Stomach (tissue), 4 donors: ENCODE data around the gene MAB21L4.

Experiments used
- CTCF ChIP-seq, 7 experiments: fragments of 450-650 bp in 4 of 7; fragments of 200-600 bp in 3 of 7; sonication (generic) in 3 of 7; IDR thresholded peaks; one replicate each; pipeline ENCODE4 v1.5.1; 2016 to 2019; ENCODE audit warnings: antibody characterized with exemption in 7 of 7, control low read depth in 2 of 7, mild to moderate bottlenecking in 1 of 7
- EP300 ChIP-seq: sonication (generic); formaldehyde crosslinking; IDR thresholded peaks from one replicate; pipeline ENCODE4 v1.6.1; 2017; ENCODE audit warnings: antibody characterized with exemption
- POLR2A ChIP-seq, 4 donors: fragments of 450-650 bp; IDR thresholded peaks; one replicate each; pipeline ENCODE4 v1.6.1; 2016; ENCODE audit warnings: antibody characterized with exemption in 4 of 4, control low read depth in 2 of 4, mild to moderate bottlenecking in 1 of 4, moderate library complexity in 1 of 4

GRCh38 chr2:240915526-240916341 is 19.8 kb upstream of the MAB21L4 start:
- TF ChIP-seq CTCF (IDR thresholded peaks at IDR 0.05) (no peak), EP300 (no peak), POLR2A (IDR thresholded peaks at IDR 0.05) (no peak)
